Colonic mucosa (tissue), 4 donors: ENCODE measurements around the gene UGT1A5. TPM values are rescaled to one million over a fixed set of nuclear protein-coding genes. Genes with fewer than 3 reads are reported as not detected.

Experiments
- DNase-seq: peaks from one replicate; pipeline ENCODE4 v3.0.0-alpha.2; 2020
- H3K27ac ChIP-seq: fragments of 200-600 bp; one replicate; pipeline ENCODE4 v1.8.0; 2021
- H3K27me3 ChIP-seq: fragments of 200-600 bp; one replicate; pipeline ENCODE4 v1.8.0; 2021
- H3K36me3 ChIP-seq: fragments of 200-600 bp; one replicate; pipeline ENCODE4 v1.8.0; 2021
- H3K4me1 ChIP-seq: fragments of 200-600 bp; one replicate; pipeline ENCODE4 v1.8.0; 2021; ENCODE audit warnings: mild to moderate bottlenecking
- H3K4me3 ChIP-seq: fragments of 200-600 bp; one replicate; pipeline ENCODE4 v1.8.0; 2021
- H3K9ac ChIP-seq, 2 donors: one replicate each; pipeline ENCODE4 v1.7.0; 2013; ENCODE audit warnings: control low read depth in 2 of 2, low read depth in 2 of 2, low read length in 2 of 2
- H3K9me3 ChIP-seq: fragments of 200-600 bp; one replicate; pipeline ENCODE4 v1.8.0; 2021
- intact Hi-C: fragments of 100-400 bp; cut with DNase I; formaldehyde crosslinking; loops from one replicate; pipeline ENCODE4 v1.14.1; 2022
- total RNA-seq, 2 donors: library from RNA; stranded (reverse); fragmentation: NEBNext Ultra II Directional in 1 of 2; extraction: Animal tissue kit (Norgen Biotek cat#: 25700) in 1 of 2; gene quantifications; one replicate each; pipeline ENCODE4 v1.2.1, GENCODE V29; 2021
- TF ChIP-seq, protein P1 (sequence below): fragments of 200-600 bp; IDR thresholded peaks from one replicate; pipeline ENCODE4 v1.8.0; 2022; ENCODE audit warnings: antibody characterized with exemption, mild to moderate bottlenecking
- donor health status: healthy.
- donor health status: DM: no; HTN: no; CAD: no.
- donor health status: DM: no; HTN: no; CAD: no.

The UGT1A5 gene
- total RNA-seq, 2 donors from 2014 or later = 1.1 to 2.4 TPM

- intact Hi-C loops = no loop called here
- H3K27me3 ChIP-seq = no peaks in the 10 kb centered on the region
- H3K4me1 ChIP-seq = no peaks in the 10 kb centered on the region
- no peak overlapping the region for H3K27ac ChIP-seq
- TF ChIP-seq, protein P1, sequence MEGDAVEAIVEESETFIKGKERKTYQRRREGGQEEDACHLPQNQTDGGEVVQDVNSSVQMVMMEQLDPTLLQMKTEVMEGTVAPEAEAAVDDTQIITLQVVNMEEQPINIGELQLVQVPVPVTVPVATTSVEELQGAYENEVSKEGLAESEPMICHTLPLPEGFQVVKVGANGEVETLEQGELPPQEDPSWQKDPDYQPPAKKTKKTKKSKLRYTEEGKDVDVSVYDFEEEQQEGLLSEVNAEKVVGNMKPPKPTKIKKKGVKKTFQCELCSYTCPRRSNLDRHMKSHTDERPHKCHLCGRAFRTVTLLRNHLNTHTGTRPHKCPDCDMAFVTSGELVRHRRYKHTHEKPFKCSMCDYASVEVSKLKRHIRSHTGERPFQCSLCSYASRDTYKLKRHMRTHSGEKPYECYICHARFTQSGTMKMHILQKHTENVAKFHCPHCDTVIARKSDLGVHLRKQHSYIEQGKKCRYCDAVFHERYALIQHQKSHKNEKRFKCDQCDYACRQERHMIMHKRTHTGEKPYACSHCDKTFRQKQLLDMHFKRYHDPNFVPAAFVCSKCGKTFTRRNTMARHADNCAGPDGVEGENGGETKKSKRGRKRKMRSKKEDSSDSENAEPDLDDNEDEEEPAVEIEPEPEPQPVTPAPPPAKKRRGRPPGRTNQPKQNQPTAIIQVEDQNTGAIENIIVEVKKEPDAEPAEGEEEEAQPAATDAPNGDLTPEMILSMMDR = no peak
- no peak for DNase-seq
- H3K4me3 ChIP-seq = no peak overlapping the region
- H3K9ac ChIP-seq = no peak overlapping the region
- no peaks in the 10 kb centered on the region for H3K36me3 ChIP-seq
- no peaks in the 10 kb centered on the region for H3K9me3 ChIP-seq
Measured at GRCh38 chr2:233779722-233780121, 67.0 kb downstream of the UGT1A5 start.

DNA sequence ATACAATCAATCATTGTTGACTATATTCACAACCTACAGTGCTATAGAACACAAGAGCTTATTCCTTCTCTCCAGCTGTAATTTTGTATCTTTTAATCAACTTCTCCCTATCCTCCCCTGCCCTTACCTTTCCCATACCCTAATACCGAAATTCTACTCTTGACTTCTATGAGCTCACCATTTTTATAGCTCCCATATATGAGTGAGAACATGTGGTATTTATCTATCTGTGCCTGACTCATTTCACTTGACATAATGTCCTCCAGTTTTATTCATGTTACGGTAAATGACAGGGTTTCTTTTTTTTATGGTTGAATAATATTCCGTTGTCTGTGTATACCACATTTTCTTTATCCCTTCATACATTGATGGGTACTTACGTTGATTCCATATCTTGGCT lies 68.1 kb downstream of the UGT1A5 start:
- H3K4me3 ChIP-seq = no peak overlapping the region
- no peaks in the 10 kb centered on the region for H3K4me1 ChIP-seq
- no peak overlapping the region for H3K9ac ChIP-seq
- H3K27ac ChIP-seq = no peak overlapping the region
- H3K9me3 ChIP-seq = no peaks in the 10 kb centered on the region
- no peak for DNase-seq
- no peaks in the 10 kb centered on the region for H3K27me3 ChIP-seq
- TF ChIP-seq, protein P1 = no peak
- no peaks in the 10 kb centered on the region for H3K36me3 ChIP-seq
- intact Hi-C loops = no loop called here

- no peak overlapping the region for H3K27ac ChIP-seq
- no peak overlapping the region for H3K9ac ChIP-seq
- no peaks in the 10 kb centered on the region for H3K9me3 ChIP-seq
- H3K4me1 ChIP-seq = no peaks in the 10 kb centered on the region
- H3K36me3 ChIP-seq = no peaks in the 10 kb centered on the region
- intact Hi-C loops = no loop called here
- H3K4me3 ChIP-seq = no peak overlapping the region
- H3K27me3 ChIP-seq = no peaks in the 10 kb centered on the region
- TF ChIP-seq, protein P1 = no peak
- peak; percentile 9 for DNase-seq
Measured at GRCh38 chr2:233789554-233789953, 76.8 kb downstream of the UGT1A5 start.

GRCh38 chr2:233791151-233791882 lies 78.6 kb downstream of the UGT1A5 start:
- Histone ChIP-seq H3K4me1 (no peaks in the 10 kb centered on the region), H3K4me3 (no peak overlapping the region), H3K27me3 (no peaks in the 10 kb centered on the region), H3K27ac (no peak overlapping the region), H3K9me3 (no peaks in the 10 kb centered on the region), H3K9ac (no peak overlapping the region), H3K36me3 (no peaks in the 10 kb centered on the region)
- intact Hi-C loops = no loop called here
- no peak for DNase-seq
- TF ChIP-seq, protein P1 = no peak

DNA sequence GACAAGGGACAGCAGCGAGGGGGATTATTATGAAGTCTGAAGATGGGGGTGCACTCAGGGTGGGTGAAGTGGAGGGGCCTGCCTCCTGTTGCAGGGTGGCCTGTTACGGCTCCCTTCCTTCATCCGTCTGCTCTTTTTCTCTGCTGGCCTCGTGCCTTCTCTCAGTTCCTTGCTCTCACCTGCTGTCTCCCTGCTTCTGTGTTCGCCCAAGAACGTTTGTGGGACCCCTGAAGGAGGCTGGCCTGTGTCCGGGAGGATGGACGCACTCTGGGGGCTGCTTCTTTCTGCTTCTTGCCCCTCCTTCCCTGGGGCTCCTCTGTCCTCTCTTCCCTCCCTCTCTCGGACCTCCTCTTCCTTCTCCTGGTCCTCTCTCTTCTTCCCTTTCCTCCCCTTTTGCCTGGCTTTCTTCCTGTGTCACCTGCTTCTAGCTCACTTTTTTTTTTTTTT lies 79.2 kb downstream of the UGT1A5 start:
- Histone ChIP-seq H3K36me3 (no peaks in the 10 kb centered on the region), H3K9ac (no peak overlapping the region), H3K4me1 (no peaks in the 10 kb centered on the region), H3K27me3 (no peaks in the 10 kb centered on the region), H3K9me3 (no peaks in the 10 kb centered on the region), H3K4me3 (no peak overlapping the region), H3K27ac (no peak overlapping the region)
- DNase-seq = no peak
- intact Hi-C loops = no loop called here
- TF ChIP-seq, protein P1 = no peak
